ENCODE data around the gene COL23A1.

Gene COL23A1

GRCh38 chr5:178193251-178193809 lies 396.9 kb downstream of the COL23A1 start:
- no peak for TF ChIP-seq CTCF (IDR thresholded peaks at IDR 0.05)
- no peak for DNase-seq (ENCODE audit: low spot score)
- Histone ChIP-seq H3K27ac (no peak overlapping the region), H3K4me3 (no peak overlapping the region)

DNA sequence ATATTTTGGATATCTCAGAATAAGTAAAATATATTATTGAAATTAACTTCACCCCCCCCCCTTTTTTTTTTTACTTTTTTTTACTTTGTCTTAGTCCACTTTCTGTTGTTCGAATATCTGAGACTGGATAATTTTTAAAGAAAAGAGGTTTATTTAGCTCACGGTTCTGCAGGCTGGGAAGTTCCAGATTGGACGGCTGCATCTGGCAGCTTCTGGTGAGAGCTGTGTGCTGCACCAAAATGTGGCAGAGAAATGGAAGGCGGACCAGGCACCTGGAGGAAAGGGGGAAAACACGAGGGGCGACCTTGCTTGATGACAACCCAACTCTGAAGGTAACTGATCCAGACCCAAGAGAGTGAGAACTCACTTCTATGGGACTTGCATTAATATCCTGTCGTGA lies 397.4 kb downstream of the COL23A1 start:
- Histone ChIP-seq H3K4me3 (no peak overlapping the region), H3K27ac (no peak overlapping the region)
- no peak for TF ChIP-seq CTCF (IDR thresholded peaks at IDR 0.05)
- DNase-seq (ENCODE audit: low spot score): no peak

DNA sequence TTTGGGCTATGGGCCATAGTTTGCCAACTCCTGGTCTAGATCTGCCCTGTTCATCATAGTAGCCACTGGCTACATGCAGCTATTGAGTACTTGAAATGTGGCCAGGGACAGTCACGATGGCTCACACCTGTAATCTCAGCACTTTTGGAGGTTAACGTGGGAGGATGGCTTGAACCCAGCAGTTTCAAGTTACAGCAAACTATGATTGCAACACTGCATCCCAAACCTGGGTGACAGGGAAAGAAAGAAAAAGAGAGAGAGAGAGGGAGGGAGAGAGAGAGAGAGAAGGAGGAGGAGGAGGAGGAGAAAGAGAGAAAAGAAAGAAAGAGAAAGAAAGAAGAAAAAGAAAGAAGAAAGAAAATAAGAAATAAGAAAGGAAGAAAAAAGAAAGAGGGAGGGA lies 397.9 kb downstream of the COL23A1 start:
- no peak for DNase-seq (ENCODE audit: low spot score)
- Histone ChIP-seq H3K27ac (no peak overlapping the region), H3K4me3 (no peak overlapping the region)
- no peak for TF ChIP-seq CTCF (IDR thresholded peaks at IDR 0.05)

DNA sequence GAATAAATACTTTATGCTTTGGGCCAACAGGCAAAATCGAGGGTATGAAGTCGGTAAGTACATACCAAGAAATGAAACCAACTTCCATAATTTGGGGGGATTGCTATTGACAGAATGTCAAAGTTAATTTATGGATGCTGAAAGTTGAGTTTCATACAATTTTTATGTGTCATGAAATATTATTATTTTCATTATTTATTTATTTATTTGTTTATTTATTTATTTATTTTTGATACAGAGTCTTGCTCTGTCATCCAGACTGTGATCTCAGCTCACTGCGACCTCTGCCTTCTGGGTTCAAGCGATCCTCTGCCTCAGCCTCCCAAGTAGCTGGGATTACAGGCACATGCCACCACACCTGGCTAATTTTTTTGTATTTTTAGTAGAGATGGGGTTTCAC lies 398.5 kb downstream of the COL23A1 start:
- no peak overlapping the region for H3K4me3 ChIP-seq
- no peak for TF ChIP-seq CTCF (IDR thresholded peaks at IDR 0.05)

DNA sequence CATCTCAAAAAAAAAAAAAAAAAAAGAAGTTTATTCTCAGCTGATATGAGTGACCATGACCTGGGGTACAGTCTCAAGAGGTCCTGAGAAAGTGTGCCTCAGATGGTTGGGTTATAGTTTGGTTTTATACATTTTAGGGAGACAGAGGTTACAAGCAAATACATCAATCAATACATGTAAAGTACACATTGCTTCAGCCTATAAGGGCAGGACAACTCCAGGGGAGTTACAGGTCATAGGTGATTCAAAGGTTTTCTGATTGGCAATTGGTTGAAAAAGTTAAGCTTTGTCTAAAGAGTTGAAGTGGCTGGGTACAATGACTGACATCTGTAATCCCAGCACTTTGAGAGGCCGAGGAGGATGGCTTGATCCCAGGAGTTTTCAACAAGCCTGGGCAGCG lies 400.8 kb downstream of the COL23A1 start:
- Histone ChIP-seq H3K27ac (no peak overlapping the region), H3K4me3 (no peak overlapping the region)
- no peak for TF ChIP-seq CTCF (IDR thresholded peaks at IDR 0.05)
- DNase-seq (ENCODE audit: low spot score): no peak

More for the DNA sequence above, 398.5 kb downstream of the COL23A1 start:
- H3K27ac ChIP-seq: no peak overlapping the region
- no peak for DNase-seq (ENCODE audit: low spot score)
